GM12878 (cell line): ENCODE measurements around the gene ZNF48. TPM values are rescaled to one million over a fixed set of nuclear protein-coding genes. Genes with fewer than 3 reads are reported as not detected.

Experiments
- ATAC-seq: fragments of 200-7000 bp; cut with Tn5 transposase; 3 replicates; pipeline ENCODE4 v1.9.1; 2020; ENCODE audit warnings: mild to moderate bottlenecking, moderate library complexity
- BruUV-seq: library from RNA; stranded (reverse); fragments of 400-500 nt; replicated peaks from 2 replicates; lab custom pipeline; 2021; lab: Mats Ljungman, UMichigan
- CTCF ChIA-PET: fragments of 300-600 bp; sonication (Branson Sonifier 250); formaldehyde crosslinking; extraction: SDS; loops from one replicate; lab custom pipeline; 2021; ENCODE audit warnings: inconsistent platforms; lab: Yijun Ruan, JAX
- POLR2A ChIA-PET: fragments of 350-600 bp; formaldehyde crosslinking; extraction: SDS; loops from one replicate; lab custom pipeline; 2021; ENCODE audit warnings: inconsistent platforms; lab: Charles Lee
- RAD21 ChIA-PET: fragments of 300-600 bp; sonication (Branson Sonifier 250); formaldehyde crosslinking; loops from one replicate; lab custom pipeline; 2023; ENCODE audit warnings: antibody characterized with exemption; ENCODE audit not compliant: unreplicated experiment; lab: Charles Lee
- SMC1A ChIA-PET: fragments of 300-600 bp; sonication (Branson Sonifier 250); formaldehyde crosslinking; loops from one replicate; lab custom pipeline; 2023; ENCODE audit not compliant: unreplicated experiment, uncharacterized antibody; lab: Charles Lee
- DNase-seq: peaks from one replicate; pipeline ENCODE4 v3.0.0-alpha.2; 2011; ENCODE audit warnings: low read depth, low spot score
- FAIRE-seq: peaks from 3 replicates; lab custom pipeline; 2011; peaks lifted over from hg19 to GRCh38; lab: Jason Lieb, UNC
- H2AFZ ChIP-seq: 2 replicates; pipeline ENCODE4 v1.6.0; 2011; ENCODE audit warnings: low read depth, low read length, control low read depth; ENCODE audit not compliant: control insufficient read depth
- H3K27ac ChIP-seq: 2 replicates; pipeline ENCODE4 v1.5.1; 2011; ENCODE audit warnings: control low read depth; ENCODE audit not compliant: control insufficient read depth, insufficient read depth
- H3K27me3 ChIP-seq, 2 experiments: replicated peaks in 1 of 2; 2 replicates each; pipeline versions ENCODE4 v1.6.0 to v1.6.1; 2011; ENCODE audit warnings: low read length in 1 of 2; ENCODE audit not compliant: control insufficient read depth in 2 of 2, insufficient read depth in 2 of 2
- H3K36me3 ChIP-seq, 2 experiments: 2 replicates each; pipeline ENCODE4 v1.5.1; 2011; ENCODE audit warnings: low read length in 1 of 2; ENCODE audit not compliant: control insufficient read depth in 2 of 2, insufficient read depth in 2 of 2
- H3K4me1 ChIP-seq: 2 replicates; pipeline ENCODE4 v1.6.1; 2011; ENCODE audit warnings: mild to moderate bottlenecking, low read length, moderate library complexity, mixed read lengths; ENCODE audit not compliant: control insufficient read depth, insufficient read depth
- H3K4me2 ChIP-seq: 2 replicates; pipeline ENCODE4 v1.6.0; 2011; ENCODE audit warnings: control low read depth; ENCODE audit not compliant: control insufficient read depth, insufficient read depth
- H3K4me3 ChIP-seq: fragments of 200-600 bp; sonication (generic); 2 replicates; pipeline ENCODE4 v1.5.1; 2016
- H3K79me2 ChIP-seq: 2 replicates; pipeline ENCODE4 v1.6.0; 2011; ENCODE audit warnings: low read length; ENCODE audit not compliant: control insufficient read depth, insufficient read depth
- H3K9ac ChIP-seq: 2 replicates; pipeline ENCODE4 v1.8.0; 2011; ENCODE audit warnings: low read length, control low read depth, mixed read lengths; ENCODE audit not compliant: control insufficient read depth, insufficient read depth
- H3K9me3 ChIP-seq: replicated peaks from 3 replicates; pipeline ENCODE4 v1.5.1; 2011; ENCODE audit warnings: mild to moderate bottlenecking, low read length; ENCODE audit not compliant: control insufficient read depth, insufficient read depth
- H4K20me1 ChIP-seq: 2 replicates; pipeline ENCODE4 v1.6.0; 2011; ENCODE audit not compliant: control insufficient read depth, insufficient read depth
- CREM ChIP-seq: IDR thresholded peaks from 2 replicates; pipeline ENCODE4 v1.6.1; 2014; ENCODE audit warnings: antibody characterized with exemption, low read depth
- E2F4 ChIP-seq: IDR thresholded peaks from 2 replicates; pipeline ENCODE4 v1.6.1; 2012; ENCODE audit warnings: low read depth, low read length, improper control_type of control experiment
- HDGF ChIP-seq: fragments of 450-650 bp; IDR thresholded peaks from 2 replicates; pipeline ENCODE4 v1.6.1; 2016; ENCODE audit warnings: antibody characterized with exemption
- PBX3 ChIP-seq: IDR thresholded peaks from 2 replicates; pipeline ENCODE4 v1.6.1; 2011; ENCODE audit warnings: mild to moderate bottlenecking, low read depth, low read length, moderate library complexity; ENCODE audit not compliant: insufficient replicate concordance
- RELA ChIP-seq: fragments of 450-650 bp; IDR thresholded peaks from 2 replicates; pipeline ENCODE4 v1.8.0; 2014; ENCODE audit warnings: borderline replicate concordance; ENCODE audit not compliant: partially characterized antibody
- SIX5 ChIP-seq: IDR thresholded peaks from 2 replicates; pipeline ENCODE4 v1.6.1; 2011; ENCODE audit warnings: mild to moderate bottlenecking, low read depth, low read length, moderate library complexity; ENCODE audit not compliant: severe bottlenecking
- SMAD1 ChIP-seq: fragments of 450-650 bp; IDR thresholded peaks from 2 replicates; pipeline ENCODE4 v1.6.1; 2018; ENCODE audit warnings: mild to moderate bottlenecking, low read depth; ENCODE audit not compliant: partially characterized antibody
- SMC3 ChIP-seq: IDR thresholded peaks from 2 replicates; pipeline ENCODE4 v1.6.1; 2011; ENCODE audit warnings: low read length, improper control_type of control experiment, borderline replicate concordance
- SUPT20H ChIP-seq: IDR thresholded peaks from 2 replicates; pipeline ENCODE4 v1.6.1; 2011; ENCODE audit warnings: low read depth, mild to moderate bottlenecking, low read length, moderate library complexity, borderline replicate concordance; ENCODE audit not compliant: control insufficient read depth
- ZNF207 ChIP-seq: fragments of 450-650 bp; IDR thresholded peaks from 2 replicates; pipeline ENCODE4 v1.6.1; 2014; ENCODE audit warnings: antibody characterized with exemption, mild to moderate bottlenecking, borderline replicate concordance
- ZNF217 ChIP-seq: fragments of 450-650 bp; IDR thresholded peaks from 2 replicates; pipeline ENCODE4 v1.6.1; 2017; ENCODE audit warnings: antibody characterized with exemption, mild to moderate bottlenecking
- ZSCAN29 ChIP-seq: fragments of 450-650 bp; IDR thresholded peaks from 2 replicates; pipeline ENCODE4 v1.6.1; 2017; ENCODE audit warnings: mild to moderate bottlenecking, moderate library complexity
- WGBS: methylation state at CpG from one replicate; pipeline ENCODE4 v1.1.6; 2016; ENCODE audit warnings: low lambda C conversion rate; ENCODE audit not compliant: insufficient replicate concordance, insufficient coverage; ENCODE audit errors: missing lambda C conversion rate; 5-methylcytosine and 5-hydroxymethylcytosine counted together
- in situ Hi-C: fragments of 300-500 bp; cut with MboI; formaldehyde crosslinking; loops from 9 replicates; pipeline ENCODE4 v1.14.3; 2018; ENCODE audit warnings: mixed read lengths
- intact Hi-C: fragments of 100-400 bp; cut with micrococcal nuclease; formaldehyde crosslinking; loops from one replicate; pipeline ENCODE4 v1.14.2; 2022; ENCODE audit not compliant: unreplicated experiment
- polyA plus RNA-seq, 11 experiments: library from polyadenylated mRNA; depleted of rRNA in 4 of 11; unstranded in 6 of 11; stranded (reverse) in 5 of 11; fragments of >200 nt; fragmentation: Nextera tagmentation in 4 of 11; fragmentation: Illumina TruSeq in 1 of 11; extraction: Ambion mirVana in 4 of 11; extraction: Trizol in 1 of 11; gene quantifications; 1 replicate in 1 of 11; 2 replicates in 10 of 11; pipeline versions ENCODE4 v1.2.1 to v1.2.3, GENCODE V29; 2011 to 2016; ENCODE audit warnings: inconsistent platforms in 2 of 11, missing spikeins in 2 of 11, low read depth in 1 of 11
- total RNA-seq, 4 experiments: library from RNA; depleted of rRNA in 3 of 4; stranded (reverse); fragments of >200 nt in 3 of 4; fragmentation: Illumina TruSeq in 1 of 4; extraction: Trizol in 1 of 4; gene quantifications; 2 replicates each; pipeline versions ENCODE4 v1.2.1 to v1.2.3, GENCODE V29; 2013 to 2021

Gene ZNF48
- total and polyA plus RNA-seq, 10 of the 15 experiments (the other 5 are each of a cell fraction or from before 2014, with no cell fraction given) = 0.14 to 12.0 (median 4.2) TPM

DNA sequence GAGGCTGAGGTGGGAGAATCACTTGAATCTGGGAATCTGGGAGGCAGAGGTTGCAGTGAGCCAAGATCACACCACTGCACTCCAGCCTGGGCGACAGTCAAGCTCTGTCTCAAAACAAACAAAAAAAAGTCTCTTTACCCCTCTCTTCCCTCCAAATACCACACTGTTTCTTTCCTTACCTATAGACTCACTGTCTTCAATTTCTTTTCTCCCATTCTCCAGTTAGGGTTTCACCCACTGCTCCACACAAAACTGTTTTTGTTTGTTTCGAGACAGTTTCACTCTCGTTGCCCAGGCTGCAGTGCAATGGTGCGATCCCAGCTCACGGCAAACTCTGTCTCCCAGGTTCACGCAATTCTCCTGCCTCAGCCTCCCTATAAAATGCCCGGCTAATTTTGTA lies 34.0 kb upstream of the ZNF48 start:
- TF ChIP-seq SIX5 = no peak
- SMC1A ChIA-PET = no interaction called here
- H3K36me3 ChIP-seq = peaks cover 18 to 22% of the 10 kb centered on the region in 2 experiments
- RAD21 ChIA-PET = interaction anchor here (1.9 kb wide), 1 partner anchor 9 kb away, joined by 7 read pairs; the partner anchor contains the start of gene TBC1D10B
- no peaks in the 10 kb centered on the region for H3K9me3 ChIP-seq
- ATAC-seq (no peak), DNase-seq (no peak), FAIRE-seq (no peak)
- H3K4me2 ChIP-seq = no peak overlapping the region
- WGBS = 93% methylated on average over 7 of the region's 7 CpGs
- no peaks in the 10 kb centered on the region for H3K27me3 ChIP-seq
- no TSS peak for BruUV-seq
- CTCF ChIA-PET = no interaction called here
- no peak overlapping the region for H2AFZ ChIP-seq
- H3K27ac ChIP-seq = no peak overlapping the region
- peaks cover 4% of the 10 kb centered on the region for H3K79me2 ChIP-seq
- POLR2A ChIA-PET = no interaction called here
- intact Hi-C loops (no loop called here), in situ Hi-C loops (no loop called here)
- peaks cover 6% of the 10 kb centered on the region; the same call in 1 of the 2 replicates for H3K4me1 ChIP-seq
- no peak overlapping the region for H3K4me3 ChIP-seq
- H3K9ac ChIP-seq = no peak overlapping the region
- peaks cover 6% of the 10 kb centered on the region; the same call in 1 of the 2 replicates for H4K20me1 ChIP-seq

- ChIA-PET RAD21 (interaction anchor here (0.7 to 1.4 kb wide), 6 partner anchors 8 to 274 kb away, joined by 3 to 6 read pairs (median 4); partner anchors contain the start of genes CD2BP2 and TBX6), CTCF (interaction anchor here (0.5 to 9.0 kb wide), 7 partner anchors 18 to 273 kb away, joined by 3 to 70 read pairs (median 5); partner anchors contain the start of genes SEPTIN1, TBX6 and ZNF771), POLR2A (interaction anchor here (1.2 to 1.5 kb wide), 3 partner anchors 8 to 309 kb away, joined by 3 to 5 read pairs (median 3); partner anchors contain the start of gene CD2BP2), SMC1A (interaction anchor here (1.1 to 1.6 kb wide), 4 partner anchors 9 to 45 kb away, joined by 3 to 4 read pairs (median 3); no protein-coding TSS in a partner anchor)
- no peak overlapping the region for H3K9ac ChIP-seq
- no peak overlapping the region for H2AFZ ChIP-seq
- no TSS peak for BruUV-seq
- 86% methylated on average over 10 of the region's 10 CpGs for WGBS
- no peaks in the 10 kb centered on the region for H3K9me3 ChIP-seq
- H3K79me2 ChIP-seq = peaks cover 35% of the 10 kb centered on the region
- DNase-seq (no peak), FAIRE-seq (no peak), ATAC-seq (no peak)
- H3K4me3 ChIP-seq = no peak overlapping the region
- peaks cover 6% of the 10 kb centered on the region for H3K4me1 ChIP-seq
- H3K27ac ChIP-seq = no peak overlapping the region
- peaks cover 17% of the 10 kb centered on the region for H4K20me1 ChIP-seq
- H3K36me3 ChIP-seq = peaks cover 4 to 15% of the 10 kb centered on the region in 2 experiments
- no peak overlapping the region for H3K4me2 ChIP-seq
- TF ChIP-seq SUPT20H (no peak), ZNF217 (no peak), ZSCAN29 (no peak), SMC3 (no peak), PBX3 (no peak), RELA (no peak), SMAD1 (no peak), E2F4 (no peak), ZNF207 (no peak), CREM (no peak), HDGF (no peak)
- TF ChIP-seq, all 136 proteins: peak for 0
- H3K27me3 ChIP-seq = no peaks in the 10 kb centered on the region
- in situ Hi-C loops (no loop called here), intact Hi-C loops (no loop called here)
Measured at GRCh38 chr16:30365200-30365599, 30.0 kb upstream of the ZNF48 start.
